Measurements from ENCODE around the gene RANBP1.

Gene RANBP1

GRCh38 chr22:20138868-20139267 is 23.0 kb downstream of the RANBP1 start:
- DNase-seq = no peak

- no peak for DNase-seq
These were observed 23.6 kb downstream of the RANBP1 start for GRCh38 chr22:20139391-20140106.

DNA sequence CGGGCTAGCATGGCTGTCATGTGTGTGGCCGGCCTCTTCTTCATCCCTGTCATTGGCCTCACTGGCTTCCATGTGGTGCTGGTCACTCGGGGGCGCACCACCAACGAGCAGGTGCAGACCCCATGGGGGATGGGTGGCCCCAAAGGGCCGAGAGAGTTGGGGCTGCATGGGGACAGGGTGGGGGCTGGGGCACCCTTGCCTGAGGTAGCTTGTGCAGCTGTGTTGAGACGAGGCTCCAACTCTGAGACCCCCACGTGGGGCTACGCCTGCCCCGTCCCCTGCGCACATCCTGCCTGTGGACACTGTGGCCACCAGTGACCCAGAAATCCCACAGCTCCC is 24.2 kb downstream of the RANBP1 start:
- no peak for DNase-seq

- DNase-seq = no peak
These were observed 24.6 kb downstream of the RANBP1 start for GRCh38 chr22:20140521-20140964.

GRCh38 chr22:20141186-20142077 is 25.5 kb downstream of the RANBP1 start:
- no peak for DNase-seq

DNA sequence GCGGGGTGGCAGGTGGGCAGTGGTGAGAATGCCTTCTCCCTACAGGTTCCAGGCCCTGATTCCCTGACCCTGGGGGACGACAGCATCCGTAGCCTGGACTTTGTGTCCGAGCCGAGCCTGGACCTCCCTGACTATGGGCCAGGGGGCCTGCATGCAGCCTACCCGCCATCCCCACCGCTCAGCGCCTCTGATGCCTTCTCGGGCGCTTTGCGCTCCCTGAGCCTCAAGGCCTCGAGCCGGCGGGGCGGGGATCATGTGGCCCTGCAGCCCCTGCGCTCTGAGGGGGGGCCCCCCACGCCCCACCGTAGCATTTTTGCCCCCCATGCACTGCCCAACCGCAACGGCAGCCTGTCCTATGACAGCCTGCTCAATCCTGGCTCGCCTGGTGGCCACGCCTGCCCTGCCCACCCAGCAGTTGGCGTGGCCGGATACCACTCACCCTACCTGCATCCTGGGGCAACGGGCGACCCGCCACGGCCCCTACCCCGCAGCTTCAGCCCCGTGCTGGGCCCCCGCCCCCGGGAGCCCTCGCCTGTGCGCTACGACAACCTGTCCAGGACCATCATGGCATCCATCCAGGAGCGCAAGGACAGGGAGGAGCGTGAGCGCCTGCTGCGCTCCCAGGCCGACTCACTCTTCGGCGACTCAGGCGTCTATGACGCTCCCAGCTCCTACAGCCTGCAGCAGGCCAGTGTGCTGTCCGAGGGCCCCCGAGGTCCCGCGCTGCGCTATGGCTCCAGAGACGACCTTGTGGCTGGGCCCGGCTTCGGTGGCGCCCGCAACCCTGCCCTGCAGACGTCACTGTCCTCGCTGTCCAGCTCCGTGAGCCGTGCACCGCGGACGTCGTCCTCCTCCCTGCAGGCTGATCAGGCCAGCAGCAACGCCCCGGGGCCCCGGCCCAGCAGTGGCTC is 27.1 kb downstream of the RANBP1 start:
- no peak for DNase-seq

- DNase-seq = no peak
These were observed 28.2 kb downstream of the RANBP1 start for GRCh38 chr22:20143883-20144665.

DNA sequence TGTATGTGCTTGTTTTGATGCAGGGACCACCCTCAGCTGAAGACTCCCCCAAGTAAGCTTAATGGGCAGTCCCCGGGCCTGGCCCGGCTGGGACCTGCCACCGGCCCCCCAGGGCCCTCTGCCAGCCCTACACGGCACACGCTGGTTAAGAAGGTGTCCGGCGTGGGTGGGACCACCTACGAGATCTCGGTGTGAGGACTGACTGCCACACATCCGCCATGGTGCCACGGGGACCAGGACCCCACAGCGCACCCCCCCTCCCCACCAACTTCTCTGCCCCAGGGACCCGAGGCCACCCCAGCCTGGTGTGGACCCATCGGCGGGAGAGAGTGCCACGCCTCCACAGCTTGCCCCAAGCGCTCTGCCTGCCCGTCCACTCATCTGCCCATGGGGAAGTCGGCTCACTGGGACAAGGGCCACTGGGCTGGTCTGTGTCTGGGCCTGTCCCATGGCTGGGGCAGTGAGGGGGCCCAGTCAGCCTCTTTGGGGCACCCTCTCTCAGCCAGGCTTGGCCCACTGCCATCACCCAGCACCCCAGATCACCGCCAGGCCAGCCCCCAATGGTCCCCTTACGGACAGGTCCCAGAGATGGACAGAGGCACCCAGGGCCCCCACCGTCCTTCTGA is 29.4 kb downstream of the RANBP1 start:
- no peak for DNase-seq

DNA sequence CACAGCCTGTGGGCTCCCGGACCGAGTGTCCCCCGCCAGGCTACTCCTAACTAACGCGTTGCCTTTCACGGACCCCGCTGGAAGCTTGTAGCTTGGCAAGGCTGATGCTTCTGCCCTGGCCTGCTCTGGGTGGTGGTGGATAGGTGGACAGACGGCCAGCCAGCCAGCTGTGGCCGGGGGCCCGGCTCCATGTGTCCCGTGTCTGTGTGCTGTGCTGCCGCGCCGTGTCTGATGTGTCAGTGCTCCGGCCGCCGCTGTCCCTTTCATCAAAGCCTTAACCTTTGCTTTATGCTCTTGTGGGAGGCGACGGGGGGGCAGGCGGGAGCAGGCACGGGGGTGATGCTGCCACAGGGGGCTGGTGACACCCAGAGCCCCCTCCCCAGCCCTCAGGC is 29.9 kb downstream of the RANBP1 start:
- DNase-seq = no peak

DNA sequence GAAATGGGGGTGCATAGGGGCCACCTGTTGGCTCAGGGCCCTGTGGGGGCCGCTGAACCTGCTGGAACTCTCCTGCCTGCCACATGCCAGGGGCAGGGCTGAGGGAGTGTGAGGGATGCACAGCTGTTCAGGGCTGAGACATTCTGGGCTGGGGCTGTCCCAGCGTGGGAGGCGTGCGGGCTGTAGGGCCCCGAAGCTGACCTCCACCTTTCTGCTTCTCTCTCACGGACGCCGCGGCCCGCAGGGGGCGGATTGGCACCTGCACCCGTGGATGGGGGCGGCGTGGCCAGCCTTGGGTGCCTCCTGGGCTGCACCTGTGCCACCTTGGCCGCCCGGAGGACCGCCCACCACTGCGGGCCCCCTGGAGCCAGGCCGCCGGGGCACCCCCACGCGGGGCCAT is 30.9 kb downstream of the RANBP1 start:
- no peak for DNase-seq

DNA sequence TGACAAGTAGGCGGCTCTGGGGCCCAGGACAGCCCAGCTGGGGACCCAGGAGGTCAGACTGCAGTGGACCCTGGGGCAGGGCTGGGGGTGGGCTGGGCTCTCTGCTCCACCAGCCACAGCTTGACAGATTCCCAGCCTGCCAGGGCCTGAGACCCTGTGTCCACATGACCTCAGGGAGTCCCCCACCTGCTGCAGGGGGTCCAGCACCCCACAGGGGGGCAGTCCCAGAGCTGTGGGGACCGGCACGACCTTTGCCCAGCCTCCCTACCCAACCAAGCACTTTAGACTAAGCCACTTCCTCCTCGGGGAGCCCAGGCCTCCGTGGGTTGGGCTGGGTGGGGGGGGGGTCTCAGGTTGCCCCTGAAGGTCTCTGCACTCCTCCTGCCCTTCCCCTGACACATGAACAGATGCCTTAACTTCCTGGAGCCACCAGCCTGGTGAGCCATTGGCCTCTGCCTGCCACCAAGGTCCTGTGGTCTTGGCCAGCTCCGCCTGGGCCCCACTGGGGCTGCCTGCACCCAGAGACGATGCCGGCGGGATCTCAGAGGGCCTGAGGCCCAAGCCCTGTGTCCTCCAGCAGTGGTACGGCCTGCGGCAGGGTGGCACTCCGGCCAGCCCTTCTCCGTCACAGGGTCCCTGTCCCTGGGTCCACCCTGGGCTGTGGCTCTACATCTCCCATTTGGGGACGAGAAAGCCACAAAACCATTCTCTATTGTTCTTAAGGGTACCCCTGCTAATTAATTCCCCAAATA is 31.5 kb downstream of the RANBP1 start:
- no peak for DNase-seq

- DNase-seq = no peak
These were observed 32.5 kb downstream of the RANBP1 start for GRCh38 chr22:20148414-20148813.

GRCh38 chr22:20149257-20150250 is 33.6 kb downstream of the RANBP1 start:
- DNase-seq = no peak

GRCh38 chr22:20150381-20151275 is 34.7 kb downstream of the RANBP1 start, which contains the start of gene CCDC188:
Gene CCDC188 (minus strand): TSS chr22:20151055. CDS start chr22:20150986, 69 bp downstream.
- DNase-seq = no peak

DNA sequence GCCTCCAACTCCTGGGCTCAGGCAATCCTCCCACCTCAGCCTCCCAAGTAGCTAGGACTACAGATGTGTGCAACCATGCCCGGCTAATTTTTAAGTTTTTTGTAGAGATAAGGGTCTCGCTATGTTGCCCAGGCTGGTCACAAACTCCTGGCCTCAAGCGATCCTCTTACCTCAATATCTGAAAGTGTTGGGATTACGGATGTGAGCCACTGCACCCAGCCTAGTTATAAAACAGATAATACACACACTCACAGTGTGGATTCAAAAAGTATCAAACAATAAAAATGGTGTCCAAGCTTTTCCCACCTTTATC is 35.3 kb downstream of the RANBP1 start:
- no peak for DNase-seq

GRCh38 chr22:20152464-20152890 is 36.6 kb downstream of the RANBP1 start:
- DNase-seq = no peak

GRCh38 chr22:20153945-20154344 is 38.0 kb downstream of the RANBP1 start:
- no peak for DNase-seq

GRCh38 chr22:20154602-20155187 is 38.8 kb downstream of the RANBP1 start:
- no peak for DNase-seq

All from NCI-H526 treated with DMSO at 0.1 percent for 48 hours (cell line).